OCI-LY3 (cell line): ENCODE results near the gene YWHAB.

Experiments
- EZH2phosphoT487 ChIP-seq: fragments of 200-600 bp; shearing (Covaris generic); IDR thresholded peaks from 2 replicates; pipeline ENCODE4 v1.6.1; 2018; ENCODE audit warnings: antibody characterized with exemption, mixed run types, low read depth
- TF ChIP-seq, protein P1 (sequence below): fragments of 200-600, 300-600 bp; sonication (generic); IDR thresholded peaks from 2 replicates; pipeline ENCODE4 v1.5.1; 2014; ENCODE audit warnings: antibody characterized with exemption, low read length, low read depth

DNA sequence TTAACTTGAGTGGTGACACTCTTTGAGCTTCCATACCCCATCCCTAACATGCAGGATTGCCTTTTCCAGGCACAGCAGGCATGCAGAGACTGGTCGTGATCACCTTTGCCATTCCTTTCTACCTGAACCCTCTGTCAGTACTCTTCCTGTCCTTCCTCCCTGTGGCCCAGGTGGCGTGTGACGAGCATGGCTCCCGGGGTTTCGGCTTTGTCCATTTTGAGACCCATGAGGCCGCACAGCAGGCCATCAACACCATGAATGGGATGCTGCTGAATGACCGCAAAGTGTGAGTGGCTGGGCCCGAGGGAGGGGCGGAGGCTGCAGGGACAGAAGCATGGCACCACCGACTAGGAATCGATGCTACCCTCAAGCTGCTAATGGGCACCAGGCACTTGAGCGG lies 31.1 kb downstream of the YWHAB start:
- TF ChIP-seq, protein P1, sequence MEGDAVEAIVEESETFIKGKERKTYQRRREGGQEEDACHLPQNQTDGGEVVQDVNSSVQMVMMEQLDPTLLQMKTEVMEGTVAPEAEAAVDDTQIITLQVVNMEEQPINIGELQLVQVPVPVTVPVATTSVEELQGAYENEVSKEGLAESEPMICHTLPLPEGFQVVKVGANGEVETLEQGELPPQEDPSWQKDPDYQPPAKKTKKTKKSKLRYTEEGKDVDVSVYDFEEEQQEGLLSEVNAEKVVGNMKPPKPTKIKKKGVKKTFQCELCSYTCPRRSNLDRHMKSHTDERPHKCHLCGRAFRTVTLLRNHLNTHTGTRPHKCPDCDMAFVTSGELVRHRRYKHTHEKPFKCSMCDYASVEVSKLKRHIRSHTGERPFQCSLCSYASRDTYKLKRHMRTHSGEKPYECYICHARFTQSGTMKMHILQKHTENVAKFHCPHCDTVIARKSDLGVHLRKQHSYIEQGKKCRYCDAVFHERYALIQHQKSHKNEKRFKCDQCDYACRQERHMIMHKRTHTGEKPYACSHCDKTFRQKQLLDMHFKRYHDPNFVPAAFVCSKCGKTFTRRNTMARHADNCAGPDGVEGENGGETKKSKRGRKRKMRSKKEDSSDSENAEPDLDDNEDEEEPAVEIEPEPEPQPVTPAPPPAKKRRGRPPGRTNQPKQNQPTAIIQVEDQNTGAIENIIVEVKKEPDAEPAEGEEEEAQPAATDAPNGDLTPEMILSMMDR: no peak
- no peak for TF ChIP-seq EZH2phosphoT487
